C4-2B (cell line): ENCODE measurements around the gene ATG7.
"Not testable (repeated sequence)": the region's sequence is repeated elsewhere in the genome, so short reads cannot be mapped to it uniquely, and the experiment has no call there.

Experiments used
- H3K27ac ChIP-seq: fragments of 450-650 bp; 2 replicates; pipeline ENCODE4 v1.5.1; 2017
- ZFX ChIP-seq: fragments of 450-650 bp; IDR thresholded peaks from 2 replicates; pipeline ENCODE4 v1.6.1; 2017
- TF ChIP-seq, protein P1 (sequence below): fragments of 450-650 bp; conservative IDR thresholded peaks from 2 replicates; pipeline ENCODE4 v1.5.1; 2017; ENCODE audit warnings: mild to moderate bottlenecking

ATG7 gene

DNA sequence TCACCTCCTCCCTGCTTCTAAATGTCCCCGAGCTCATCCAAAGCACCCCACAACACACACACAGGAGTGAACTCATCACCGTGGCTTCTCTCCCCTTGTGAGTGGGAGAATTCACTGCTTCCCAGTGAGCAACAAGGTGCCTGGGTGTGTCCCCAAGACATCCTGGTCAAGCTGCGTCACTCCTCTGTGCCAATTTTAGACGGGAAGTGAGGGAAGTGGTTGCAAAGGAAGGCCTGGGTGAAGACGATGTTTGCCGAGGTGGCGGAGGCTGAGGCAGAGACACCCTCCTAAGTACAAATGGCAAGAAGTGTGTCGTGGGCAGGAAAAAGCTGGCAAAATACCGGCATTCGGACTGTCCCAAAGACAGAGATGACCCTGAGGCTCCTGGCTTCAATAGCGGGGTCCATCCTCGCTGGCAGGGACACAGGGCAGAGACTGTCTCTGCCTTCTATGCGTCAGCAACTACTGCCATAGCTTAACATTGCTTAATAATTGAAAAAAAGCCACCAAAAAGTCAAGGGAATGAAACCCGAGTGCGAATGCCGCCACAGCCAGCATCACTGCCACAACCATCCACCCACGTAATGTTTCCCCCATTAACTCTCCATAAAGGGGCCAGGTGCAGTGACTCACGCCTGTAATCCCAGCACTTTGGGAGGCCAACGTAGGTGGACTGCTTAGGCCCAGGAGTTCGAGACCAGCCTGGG, 298.7 kb downstream of the ATG7 start:
- H3K27ac ChIP-seq, result no peak overlapping the region
- TF ChIP-seq ZFX, result no peak
- TF ChIP-seq, protein P1, sequence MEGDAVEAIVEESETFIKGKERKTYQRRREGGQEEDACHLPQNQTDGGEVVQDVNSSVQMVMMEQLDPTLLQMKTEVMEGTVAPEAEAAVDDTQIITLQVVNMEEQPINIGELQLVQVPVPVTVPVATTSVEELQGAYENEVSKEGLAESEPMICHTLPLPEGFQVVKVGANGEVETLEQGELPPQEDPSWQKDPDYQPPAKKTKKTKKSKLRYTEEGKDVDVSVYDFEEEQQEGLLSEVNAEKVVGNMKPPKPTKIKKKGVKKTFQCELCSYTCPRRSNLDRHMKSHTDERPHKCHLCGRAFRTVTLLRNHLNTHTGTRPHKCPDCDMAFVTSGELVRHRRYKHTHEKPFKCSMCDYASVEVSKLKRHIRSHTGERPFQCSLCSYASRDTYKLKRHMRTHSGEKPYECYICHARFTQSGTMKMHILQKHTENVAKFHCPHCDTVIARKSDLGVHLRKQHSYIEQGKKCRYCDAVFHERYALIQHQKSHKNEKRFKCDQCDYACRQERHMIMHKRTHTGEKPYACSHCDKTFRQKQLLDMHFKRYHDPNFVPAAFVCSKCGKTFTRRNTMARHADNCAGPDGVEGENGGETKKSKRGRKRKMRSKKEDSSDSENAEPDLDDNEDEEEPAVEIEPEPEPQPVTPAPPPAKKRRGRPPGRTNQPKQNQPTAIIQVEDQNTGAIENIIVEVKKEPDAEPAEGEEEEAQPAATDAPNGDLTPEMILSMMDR, result no peak

DNA sequence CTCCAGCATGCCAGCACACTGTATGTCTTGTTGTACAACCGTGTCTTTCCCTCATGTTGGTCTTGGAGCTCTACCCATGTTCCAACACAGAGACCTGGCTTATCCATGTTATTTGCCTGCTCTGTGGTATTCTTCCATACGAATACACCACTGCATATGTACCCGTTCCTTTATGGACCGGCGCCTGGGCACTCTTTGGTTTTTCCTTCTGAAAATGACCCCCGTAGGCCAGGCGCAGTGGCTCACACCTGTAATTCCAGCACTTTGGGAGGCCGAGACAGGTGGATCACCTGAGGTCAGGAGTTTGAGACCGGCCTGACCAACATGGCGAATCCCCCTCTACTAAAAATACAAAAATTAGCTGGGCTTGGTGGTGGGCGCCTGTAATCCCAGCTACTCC, 300.5 kb downstream of the ATG7 start:
- not testable (repeated sequence) for H3K27ac ChIP-seq

DNA sequence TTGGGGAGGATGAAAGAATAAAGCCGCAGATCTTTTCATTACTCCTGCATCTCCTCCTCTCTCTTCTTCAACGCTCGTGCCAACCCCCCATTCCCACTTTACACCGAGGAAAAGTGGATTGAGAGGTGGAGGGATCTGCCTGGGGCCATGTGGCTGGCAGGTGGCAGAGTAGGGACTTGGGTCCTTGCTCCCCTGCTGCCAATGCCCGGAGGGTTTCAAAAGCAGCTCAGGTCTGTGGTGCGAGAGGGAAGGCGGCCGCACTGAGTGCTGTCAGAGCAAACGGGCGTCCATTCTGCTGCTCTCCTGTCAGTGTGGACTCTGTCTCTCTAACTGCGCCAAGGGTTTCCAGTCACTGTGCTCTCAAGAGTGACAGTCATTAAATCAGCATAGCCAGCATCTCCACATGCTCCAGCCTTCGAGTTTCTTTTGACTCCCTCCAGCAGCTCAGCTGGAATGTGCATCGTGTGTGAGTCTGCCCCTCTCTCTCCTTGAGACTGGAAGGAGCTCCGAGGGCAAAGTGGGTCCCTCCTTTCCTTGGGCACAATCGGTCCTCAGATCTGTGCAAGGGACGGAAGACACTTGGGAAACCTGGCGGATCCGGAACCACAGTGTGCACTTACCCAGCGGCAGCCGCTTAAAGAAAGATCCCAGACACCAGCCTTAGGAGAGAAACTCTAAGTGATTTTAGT, 302.9 kb downstream of the ATG7 start:
- no peak overlapping the region for H3K27ac ChIP-seq
- TF ChIP-seq, protein P1, result no peak
- no peak for TF ChIP-seq ZFX

DNA sequence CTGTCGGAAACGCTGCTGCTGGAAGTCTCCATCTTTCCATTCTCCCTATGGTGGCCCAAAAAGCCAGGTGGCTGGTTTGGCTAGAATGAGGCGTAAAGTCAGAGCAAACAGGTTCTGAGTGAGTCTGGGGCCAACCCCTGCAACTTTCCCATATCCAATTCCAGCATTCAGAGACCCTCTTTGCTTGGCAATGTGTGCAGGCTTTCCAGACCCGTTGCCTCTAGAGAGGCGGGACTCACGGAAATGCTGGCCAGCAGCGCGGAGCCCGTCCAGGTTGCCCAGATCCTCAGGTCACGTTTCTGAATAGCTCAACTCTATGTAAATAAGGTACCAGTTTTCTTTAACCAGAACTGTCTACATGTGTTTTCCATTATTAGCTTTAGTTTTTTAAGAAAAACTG, 303.5 kb downstream of the ATG7 start:
- no peak overlapping the region for H3K27ac ChIP-seq
- TF ChIP-seq, protein P1, result no peak
- no peak for TF ChIP-seq ZFX

DNA sequence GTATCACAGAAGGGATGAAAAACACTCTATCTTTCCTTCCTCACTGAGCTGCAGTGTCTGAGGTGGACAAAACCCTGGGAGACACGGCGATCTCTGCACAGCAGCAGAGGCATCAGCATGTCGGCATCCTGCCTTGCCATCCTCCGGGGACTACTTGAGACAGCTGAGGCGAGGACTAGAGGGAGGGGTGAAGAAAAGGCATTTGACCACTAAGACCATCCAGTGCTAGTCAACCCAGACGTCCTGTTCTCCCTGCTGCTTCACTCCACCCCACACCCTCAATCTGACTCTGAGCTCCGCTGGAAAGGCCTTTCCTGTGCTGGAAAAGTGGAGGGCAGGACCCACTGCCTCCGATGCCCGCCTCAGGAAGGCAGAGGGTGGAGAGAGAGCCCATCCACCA, 304.3 kb downstream of the ATG7 start:
- TF ChIP-seq ZFX, result no peak
- TF ChIP-seq, protein P1, result no peak
- H3K27ac ChIP-seq, result no peak overlapping the region

DNA sequence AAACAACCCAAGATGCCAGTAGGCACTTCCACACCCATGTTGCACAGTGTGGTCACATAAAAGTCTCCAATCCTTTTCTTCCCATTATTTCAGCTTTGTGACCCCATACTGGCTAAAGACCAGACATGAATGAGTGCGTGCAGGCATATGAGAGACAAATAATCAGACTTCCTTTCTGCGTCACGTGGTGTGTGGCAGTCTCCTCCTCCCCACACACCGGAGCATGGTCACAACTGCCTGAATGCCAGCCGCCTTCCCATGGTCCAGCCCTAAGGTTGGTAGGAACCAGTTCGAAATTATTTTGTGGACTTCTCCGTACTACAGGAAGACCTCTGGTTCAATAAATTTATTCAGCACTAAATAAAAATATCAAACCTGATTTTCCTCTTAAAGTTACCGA, 306.0 kb downstream of the ATG7 start:
- TF ChIP-seq ZFX, result no peak
- TF ChIP-seq, protein P1, result no peak
- no peak overlapping the region for H3K27ac ChIP-seq

DNA sequence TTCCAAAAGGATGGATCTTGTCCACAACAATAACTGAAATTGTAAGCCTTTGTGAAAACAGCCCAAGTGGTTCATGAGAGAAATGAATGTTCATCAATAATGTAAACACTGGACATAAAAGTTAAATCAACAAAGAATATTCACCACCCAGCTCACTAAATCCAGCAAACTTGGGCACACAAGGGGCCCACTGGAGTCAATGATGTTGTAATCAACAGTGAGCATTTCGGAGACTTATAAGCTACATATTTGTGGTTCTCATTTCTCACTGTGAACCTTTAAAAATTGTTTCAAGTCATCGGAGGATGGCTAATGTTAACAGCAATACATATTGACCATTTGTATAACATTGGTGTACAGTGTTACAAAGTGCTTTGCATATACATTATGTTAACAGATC, 308.4 kb downstream of the ATG7 start:
- TF ChIP-seq, protein P1, result no peak
- no peak for TF ChIP-seq ZFX
- no peak overlapping the region for H3K27ac ChIP-seq
